ENCODE data around the gene PLAC1.

Gene PLAC1

DNA sequence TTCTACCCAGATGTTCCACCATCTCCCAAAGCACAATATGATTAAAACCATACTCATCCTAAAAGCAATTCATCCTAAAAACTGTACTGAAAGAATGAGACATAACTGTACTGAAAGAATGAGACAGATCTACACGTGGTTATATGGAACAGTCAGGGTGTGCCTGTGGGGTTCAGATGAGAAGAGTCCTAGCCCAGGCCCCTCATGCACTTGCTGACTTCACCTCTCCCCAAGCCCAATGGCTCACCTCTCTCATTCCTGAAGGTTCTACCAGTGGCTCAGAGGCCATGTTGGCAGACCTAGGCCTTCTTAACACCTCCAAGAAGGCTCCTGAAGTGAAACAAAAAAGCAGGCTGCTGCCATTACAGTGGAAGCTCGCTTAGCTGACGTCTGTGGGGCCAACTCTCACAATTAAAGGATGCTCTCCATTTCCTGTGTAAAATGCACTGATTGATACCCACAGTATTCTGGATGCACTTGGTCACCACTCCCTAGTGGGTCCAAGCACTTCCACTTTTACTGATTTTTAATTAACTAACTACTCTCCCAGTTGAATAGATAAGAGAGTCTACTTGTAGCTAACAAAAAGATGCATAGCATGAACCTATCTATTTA, 3.8 kb downstream of the PLAC1 start:
- no peak overlapping the region for H3K27ac ChIP-seq (ENCODE audit: low read depth, low read length)
- H4K20me1 ChIP-seq (ENCODE audit: control insufficient read depth, insufficient read depth, low read depth, low read length), result no peaks in the 10 kb centered on the region
- H3K4me2 ChIP-seq (ENCODE audit: low read length), result no peak overlapping the region

DNA sequence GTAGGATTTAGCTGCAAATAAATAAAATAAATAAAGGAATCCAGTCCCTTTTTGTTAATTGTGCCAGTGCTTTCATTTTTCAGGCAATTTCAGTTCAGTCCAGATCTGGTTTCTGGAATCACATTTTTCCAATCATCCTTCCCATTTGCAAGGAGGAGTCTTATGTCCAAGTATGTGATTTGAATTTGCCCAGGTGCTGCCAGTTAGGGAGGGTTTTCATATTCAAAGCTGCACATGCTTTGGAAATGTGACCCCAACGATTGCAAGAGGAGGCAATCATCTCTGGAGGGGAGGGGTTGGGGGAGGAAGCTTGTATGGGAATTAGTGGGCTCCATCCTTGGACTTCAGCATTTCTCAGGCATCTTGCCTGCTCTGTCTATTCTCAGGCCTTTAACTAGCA, 4.4 kb downstream of the PLAC1 start:
- H3K27ac ChIP-seq (ENCODE audit: low read depth, low read length), result no peak overlapping the region
- no peaks in the 10 kb centered on the region for H3F3A ChIP-seq (ENCODE audit: control insufficient read depth, insufficient read depth)
- H3K9me2 ChIP-seq (replicated peaks; ENCODE audit: control insufficient read depth, low read length), result no peaks in the 10 kb centered on the region
- no peak for TF ChIP-seq EZH2phosphoT487 (IDR thresholded peaks at IDR 0.05; ENCODE audit: borderline replicate concordance, low read length)
- no peaks in the 10 kb centered on the region for H3K36me3 ChIP-seq (ENCODE audit: control insufficient read depth, low read length)
- no peaks in the 10 kb centered on the region for H3K9me3 ChIP-seq (ENCODE audit: control insufficient read depth, insufficient read depth, low read length)
- H3K4me1 ChIP-seq (ENCODE audit: control insufficient read depth, low read length), result no peaks in the 10 kb centered on the region
- no peak overlapping the region for H3K4me3 ChIP-seq (ENCODE audit: low read length)
- H3K27me3 ChIP-seq (ENCODE audit: control insufficient read depth, low read length), result no peaks in the 10 kb centered on the region
- H3K79me2 ChIP-seq (ENCODE audit: control insufficient read depth, low read length), result no peaks in the 10 kb centered on the region
- no peaks in the 10 kb centered on the region for H4K20me1 ChIP-seq (ENCODE audit: control insufficient read depth, insufficient read depth, low read depth, low read length)
- H3K4me2 ChIP-seq (ENCODE audit: low read length), result no peak overlapping the region

More for the DNA sequence above, 3.8 kb downstream of the PLAC1 start:
- no peak for TF ChIP-seq EZH2phosphoT487 (IDR thresholded peaks at IDR 0.05; ENCODE audit: borderline replicate concordance, low read length)
- TF ChIP-seq, protein P1, sequence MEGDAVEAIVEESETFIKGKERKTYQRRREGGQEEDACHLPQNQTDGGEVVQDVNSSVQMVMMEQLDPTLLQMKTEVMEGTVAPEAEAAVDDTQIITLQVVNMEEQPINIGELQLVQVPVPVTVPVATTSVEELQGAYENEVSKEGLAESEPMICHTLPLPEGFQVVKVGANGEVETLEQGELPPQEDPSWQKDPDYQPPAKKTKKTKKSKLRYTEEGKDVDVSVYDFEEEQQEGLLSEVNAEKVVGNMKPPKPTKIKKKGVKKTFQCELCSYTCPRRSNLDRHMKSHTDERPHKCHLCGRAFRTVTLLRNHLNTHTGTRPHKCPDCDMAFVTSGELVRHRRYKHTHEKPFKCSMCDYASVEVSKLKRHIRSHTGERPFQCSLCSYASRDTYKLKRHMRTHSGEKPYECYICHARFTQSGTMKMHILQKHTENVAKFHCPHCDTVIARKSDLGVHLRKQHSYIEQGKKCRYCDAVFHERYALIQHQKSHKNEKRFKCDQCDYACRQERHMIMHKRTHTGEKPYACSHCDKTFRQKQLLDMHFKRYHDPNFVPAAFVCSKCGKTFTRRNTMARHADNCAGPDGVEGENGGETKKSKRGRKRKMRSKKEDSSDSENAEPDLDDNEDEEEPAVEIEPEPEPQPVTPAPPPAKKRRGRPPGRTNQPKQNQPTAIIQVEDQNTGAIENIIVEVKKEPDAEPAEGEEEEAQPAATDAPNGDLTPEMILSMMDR (IDR thresholded peaks at IDR 0.05; ENCODE audit: low read depth, low read length, poor library complexity, severe bottlenecking), result no peak
- Histone ChIP-seq H3K4me3 (ENCODE audit: low read length) (no peak overlapping the region), H3K79me2 (ENCODE audit: control insufficient read depth, low read length) (no peaks in the 10 kb centered on the region), H3K9me3 (ENCODE audit: control insufficient read depth, insufficient read depth, low read length) (no peaks in the 10 kb centered on the region), H3K36me3 (ENCODE audit: control insufficient read depth, low read length) (no peaks in the 10 kb centered on the region), H3K9me2 (replicated peaks; ENCODE audit: control insufficient read depth, low read length) (no peaks in the 10 kb centered on the region), H3K4me1 (ENCODE audit: control insufficient read depth, low read length) (no peaks in the 10 kb centered on the region), H3F3A (ENCODE audit: control insufficient read depth, insufficient read depth) (no peaks in the 10 kb centered on the region), H3K27me3 (ENCODE audit: control insufficient read depth, low read length) (no peaks in the 10 kb centered on the region)

DNA sequence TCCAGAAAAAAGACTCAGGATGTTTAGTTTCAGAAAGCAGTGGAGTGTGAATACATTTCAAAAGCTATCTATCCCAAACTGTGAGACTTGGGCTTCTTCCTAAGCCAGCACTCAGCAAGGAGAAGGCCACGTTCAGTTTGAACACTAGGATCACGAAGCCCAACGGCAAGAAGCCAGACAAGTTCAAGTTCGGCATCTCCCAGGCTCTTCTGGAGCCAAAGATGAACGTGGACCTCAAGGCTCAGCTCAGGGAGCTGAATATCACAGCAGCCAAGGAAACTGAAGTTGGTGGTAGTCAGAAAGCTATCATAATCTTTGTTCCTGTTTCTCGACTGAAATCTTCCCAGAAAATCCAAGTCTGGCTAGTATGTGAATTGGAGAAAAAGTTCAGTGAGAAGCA, 7.6 kb downstream of the PLAC1 start:
- Histone ChIP-seq H3K4me3 (ENCODE audit: low read length) (no peak overlapping the region), H3K9me3 (ENCODE audit: control insufficient read depth, insufficient read depth, low read length) (no peaks in the 10 kb centered on the region), H3K9me2 (replicated peaks; ENCODE audit: control insufficient read depth, low read length) (no peaks in the 10 kb centered on the region), H3K36me3 (ENCODE audit: control insufficient read depth, low read length) (no peaks in the 10 kb centered on the region), H4K20me1 (ENCODE audit: control insufficient read depth, insufficient read depth, low read depth, low read length) (no peaks in the 10 kb centered on the region), H3K4me1 (ENCODE audit: control insufficient read depth, low read length) (no peaks in the 10 kb centered on the region), H3K4me2 (ENCODE audit: low read length) (no peak overlapping the region), H3K79me2 (ENCODE audit: control insufficient read depth, low read length) (no peaks in the 10 kb centered on the region), H3F3A (ENCODE audit: control insufficient read depth, insufficient read depth) (no peaks in the 10 kb centered on the region), H3K27me3 (ENCODE audit: control insufficient read depth, low read length) (no peaks in the 10 kb centered on the region), H3K27ac (ENCODE audit: low read depth, low read length) (no peak overlapping the region)
- TF ChIP-seq EZH2phosphoT487 (IDR thresholded peaks at IDR 0.05; ENCODE audit: borderline replicate concordance, low read length), result no peak
- TF ChIP-seq, protein P1 (IDR thresholded peaks at IDR 0.05; ENCODE audit: low read depth, low read length, poor library complexity, severe bottlenecking), result no peak

DNA sequence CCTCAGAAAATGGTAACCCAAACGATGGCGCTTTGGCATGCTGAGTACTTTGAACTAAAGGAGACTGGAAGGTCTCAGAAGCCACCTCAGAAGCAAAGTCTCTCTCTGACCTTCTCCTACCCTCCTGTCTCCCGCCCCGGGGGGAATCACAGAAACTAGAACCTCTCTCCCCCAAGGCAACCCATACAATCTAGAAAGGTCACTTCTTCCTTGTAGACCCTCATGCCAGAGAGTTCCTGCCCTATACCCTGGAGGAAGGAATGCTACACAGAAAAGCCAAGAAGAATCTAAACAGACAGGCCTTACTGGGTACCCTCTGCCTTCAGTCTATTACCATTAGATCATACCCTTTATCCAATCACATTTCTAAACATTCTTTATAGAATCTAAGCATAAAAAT, 8.5 kb downstream of the PLAC1 start:
- Histone ChIP-seq H3K36me3 (ENCODE audit: control insufficient read depth, low read length) (no peaks in the 10 kb centered on the region), H3K4me1 (ENCODE audit: control insufficient read depth, low read length) (no peaks in the 10 kb centered on the region), H3K79me2 (ENCODE audit: control insufficient read depth, low read length) (no peaks in the 10 kb centered on the region), H4K20me1 (ENCODE audit: control insufficient read depth, insufficient read depth, low read depth, low read length) (no peaks in the 10 kb centered on the region), H3K27me3 (ENCODE audit: control insufficient read depth, low read length) (no peaks in the 10 kb centered on the region), H3K4me2 (ENCODE audit: low read length) (no peak overlapping the region), H3K4me3 (ENCODE audit: low read length) (no peak overlapping the region), H3K9me3 (ENCODE audit: control insufficient read depth, insufficient read depth, low read length) (no peaks in the 10 kb centered on the region), H3F3A (ENCODE audit: control insufficient read depth, insufficient read depth) (no peaks in the 10 kb centered on the region), H3K27ac (ENCODE audit: low read depth, low read length) (no peak overlapping the region), H3K9me2 (replicated peaks; ENCODE audit: control insufficient read depth, low read length) (no peaks in the 10 kb centered on the region)
- no peak for TF ChIP-seq EZH2phosphoT487 (IDR thresholded peaks at IDR 0.05; ENCODE audit: borderline replicate concordance, low read length)
- TF ChIP-seq, protein P1 (IDR thresholded peaks at IDR 0.05; ENCODE audit: low read depth, low read length, poor library complexity, severe bottlenecking), result no peak
